ENCODE results near the gene CCL20. TPM values are rescaled to one million over a fixed set of nuclear protein-coding genes. Genes with fewer than 3 reads are reported as not detected.

The CCL20 gene
- total RNA-seq, 2 experiments from 2014 or later, result not detected

DNA sequence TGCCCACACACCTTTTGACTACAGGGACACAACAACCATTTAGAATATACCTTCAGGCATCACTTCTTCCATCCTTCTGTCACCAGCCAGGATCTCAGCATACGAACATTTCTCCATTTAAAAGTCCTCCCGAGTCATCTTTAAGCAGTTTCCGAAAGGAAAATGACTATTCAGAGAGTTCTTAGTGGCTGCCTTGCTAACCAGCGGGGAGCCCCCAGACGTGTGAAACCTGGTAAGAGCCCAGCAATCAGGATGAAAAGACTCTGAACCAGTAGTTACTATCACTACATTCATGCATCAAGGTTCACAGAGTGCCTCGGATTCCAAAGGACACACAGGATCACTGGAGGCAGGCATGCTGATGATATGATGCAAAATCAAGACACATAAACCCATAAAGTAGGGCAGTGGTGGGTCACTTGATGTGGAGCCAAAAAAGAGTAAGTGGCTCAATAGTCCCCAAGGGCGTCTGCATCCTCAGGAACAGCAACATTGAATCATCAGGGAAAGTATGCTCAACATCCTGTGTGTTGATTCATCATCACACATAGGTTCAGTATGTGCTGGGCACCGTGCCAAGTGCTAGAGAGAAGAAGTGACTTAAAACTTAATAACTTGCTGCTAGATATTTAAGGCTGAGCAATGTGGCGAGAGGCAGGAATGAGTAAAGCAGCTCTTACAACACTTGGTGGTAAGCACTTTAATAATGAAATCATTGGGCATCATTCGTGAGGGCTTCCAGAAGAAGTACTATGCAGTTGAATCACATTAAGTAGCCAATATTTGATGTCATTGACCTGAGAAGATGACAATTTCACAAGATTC lies 4.4 kb downstream of the CCL20 start:
- H3K4me1 ChIP-seq (ENCODE audit: insufficient read depth, low read length, poor library complexity, severe bottlenecking), result no peaks in the 10 kb centered on the region
- no peak overlapping the region for H3K4me3 ChIP-seq (ENCODE audit: low read depth, low read length, poor library complexity, severe bottlenecking)
- no peaks in the 10 kb centered on the region for H3K9me3 ChIP-seq (ENCODE audit: low read length)
- no peak overlapping the region for H2AFZ ChIP-seq (ENCODE audit: low read length)
- ChIA-PET CTCF (ENCODE audit: unreplicated experiment) (no interaction called here), POLR2A (no interaction called here)
- no peak overlapping the region for H3K27ac ChIP-seq (ENCODE audit: low read depth, low read length, poor library complexity, severe bottlenecking)
- TF ChIP-seq, protein P1, sequence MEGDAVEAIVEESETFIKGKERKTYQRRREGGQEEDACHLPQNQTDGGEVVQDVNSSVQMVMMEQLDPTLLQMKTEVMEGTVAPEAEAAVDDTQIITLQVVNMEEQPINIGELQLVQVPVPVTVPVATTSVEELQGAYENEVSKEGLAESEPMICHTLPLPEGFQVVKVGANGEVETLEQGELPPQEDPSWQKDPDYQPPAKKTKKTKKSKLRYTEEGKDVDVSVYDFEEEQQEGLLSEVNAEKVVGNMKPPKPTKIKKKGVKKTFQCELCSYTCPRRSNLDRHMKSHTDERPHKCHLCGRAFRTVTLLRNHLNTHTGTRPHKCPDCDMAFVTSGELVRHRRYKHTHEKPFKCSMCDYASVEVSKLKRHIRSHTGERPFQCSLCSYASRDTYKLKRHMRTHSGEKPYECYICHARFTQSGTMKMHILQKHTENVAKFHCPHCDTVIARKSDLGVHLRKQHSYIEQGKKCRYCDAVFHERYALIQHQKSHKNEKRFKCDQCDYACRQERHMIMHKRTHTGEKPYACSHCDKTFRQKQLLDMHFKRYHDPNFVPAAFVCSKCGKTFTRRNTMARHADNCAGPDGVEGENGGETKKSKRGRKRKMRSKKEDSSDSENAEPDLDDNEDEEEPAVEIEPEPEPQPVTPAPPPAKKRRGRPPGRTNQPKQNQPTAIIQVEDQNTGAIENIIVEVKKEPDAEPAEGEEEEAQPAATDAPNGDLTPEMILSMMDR (conservative IDR thresholded peaks at IDR 0.05; ENCODE audit: low read length), result no peak
- TF ChIP-seq EZH2phosphoT487 (IDR thresholded peaks at IDR 0.05; ENCODE audit: borderline replicate concordance, low read depth, low read length), result no peak
- no peaks in the 10 kb centered on the region for H3K36me3 ChIP-seq (ENCODE audit: insufficient read depth, low read length)
- no peak overlapping the region for H3K4me2 ChIP-seq (ENCODE audit: low read length)
- BruUV-seq (replicated peaks), result no TSS peak
- H3K79me2 ChIP-seq (ENCODE audit: insufficient read depth, low read depth, low read length), result no peaks in the 10 kb centered on the region
- H4K20me1 ChIP-seq (ENCODE audit: insufficient read depth, low read length), result no peaks in the 10 kb centered on the region
- DNase-seq (ENCODE audit: low spot score), result no peak
- intact Hi-C loops (cut with micrococcal nuclease; ENCODE audit: unreplicated experiment), result no loop called here
- no peaks in the 10 kb centered on the region for H3K9me2 ChIP-seq (ENCODE audit: insufficient read depth, low read length)

DNA sequence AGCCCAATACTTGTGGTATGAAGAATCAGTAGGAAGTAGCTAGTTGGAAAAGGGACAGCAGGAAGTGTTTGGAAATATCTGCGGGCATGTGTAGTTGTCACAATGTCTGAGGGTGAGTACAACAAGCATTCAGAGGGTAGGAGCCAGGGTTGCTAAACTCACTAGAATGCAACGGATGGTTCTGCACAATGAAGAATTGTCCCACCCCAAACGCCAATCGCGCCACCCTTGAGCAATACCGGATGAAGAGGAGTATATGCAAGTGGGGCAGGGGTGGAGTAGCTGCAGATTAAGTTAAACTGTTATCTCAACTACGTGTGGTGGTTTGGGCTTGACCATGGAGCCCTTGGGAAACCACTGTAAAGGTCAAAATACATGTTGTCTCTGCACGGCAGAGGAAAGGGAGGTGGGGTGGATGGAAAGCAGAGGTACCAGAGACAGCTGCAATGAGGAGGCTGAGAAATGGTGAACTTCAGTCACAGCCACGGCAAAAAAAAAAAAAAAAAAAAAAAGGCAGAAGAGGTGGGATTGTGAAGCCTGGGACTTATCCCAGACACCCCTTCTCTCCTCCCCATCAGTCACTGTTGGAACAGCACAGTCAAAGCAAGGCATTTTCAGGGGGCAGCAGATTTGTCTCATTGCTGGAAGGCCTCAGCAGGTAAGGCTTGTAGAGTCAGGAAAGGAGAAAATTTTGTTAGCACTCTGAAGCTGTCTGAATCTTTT lies 5.2 kb downstream of the CCL20 start:
- H4K20me1 ChIP-seq (ENCODE audit: insufficient read depth, low read length), result no peaks in the 10 kb centered on the region
- intact Hi-C loops (cut with micrococcal nuclease; ENCODE audit: unreplicated experiment), result no loop called here
- H3K4me1 ChIP-seq (ENCODE audit: insufficient read depth, low read length, poor library complexity, severe bottlenecking), result no peaks in the 10 kb centered on the region
- H2AFZ ChIP-seq (ENCODE audit: low read length), result no peak overlapping the region
- no peaks in the 10 kb centered on the region for H3K9me3 ChIP-seq (ENCODE audit: low read length)
- H3K9me2 ChIP-seq (ENCODE audit: insufficient read depth, low read length), result no peaks in the 10 kb centered on the region
- no TSS peak for BruUV-seq (replicated peaks)
- CTCF ChIA-PET (ENCODE audit: unreplicated experiment), result no interaction called here
- no peaks in the 10 kb centered on the region for H3K36me3 ChIP-seq (ENCODE audit: insufficient read depth, low read length)
- H3K4me2 ChIP-seq (ENCODE audit: low read length), result no peak overlapping the region
- TF ChIP-seq, protein P1 (conservative IDR thresholded peaks at IDR 0.05; ENCODE audit: low read length), result no peak
- no peak for TF ChIP-seq EZH2phosphoT487 (IDR thresholded peaks at IDR 0.05; ENCODE audit: borderline replicate concordance, low read depth, low read length)
- DNase-seq (ENCODE audit: low spot score), result no peak
- no peak overlapping the region for H3K4me3 ChIP-seq (ENCODE audit: low read depth, low read length, poor library complexity, severe bottlenecking)
- H3K27ac ChIP-seq (ENCODE audit: low read depth, low read length, poor library complexity, severe bottlenecking), result no peak overlapping the region
- POLR2A ChIA-PET, result interaction anchor here (0.6 to 0.7 kb wide), 4 partner anchors 9 to 1315 kb away, joined by 3 to 6 read pairs (median 4); no protein-coding TSS in a partner anchor
- no peaks in the 10 kb centered on the region for H3K79me2 ChIP-seq (ENCODE audit: insufficient read depth, low read depth, low read length)

GRCh38 chr2:227819398-227819697 lies 5.7 kb downstream of the CCL20 start:
- BruUV-seq (replicated peaks), result no TSS peak
- Histone ChIP-seq H3K9me3 (ENCODE audit: low read length) (no peaks in the 10 kb centered on the region), H2AFZ (ENCODE audit: low read length) (no peak overlapping the region), H3K4me1 (ENCODE audit: insufficient read depth, low read length, poor library complexity, severe bottlenecking) (no peaks in the 10 kb centered on the region), H3K4me2 (ENCODE audit: low read length) (no peak overlapping the region), H4K20me1 (ENCODE audit: insufficient read depth, low read length) (no peaks in the 10 kb centered on the region), H3K9me2 (ENCODE audit: insufficient read depth, low read length) (no peaks in the 10 kb centered on the region), H3K27ac (ENCODE audit: low read depth, low read length, poor library complexity, severe bottlenecking) (no peak overlapping the region), H3K36me3 (ENCODE audit: insufficient read depth, low read length) (no peaks in the 10 kb centered on the region), H3K79me2 (ENCODE audit: insufficient read depth, low read depth, low read length) (no peaks in the 10 kb centered on the region), H3K4me3 (ENCODE audit: low read depth, low read length, poor library complexity, severe bottlenecking) (no peak overlapping the region)
- ChIA-PET CTCF (ENCODE audit: unreplicated experiment) (no interaction called here), POLR2A (interaction anchor here (0.5 to 0.7 kb wide), 5 partner anchors 8 to 1316 kb away, joined by 3 to 6 read pairs (median 4); no protein-coding TSS in a partner anchor)
- TF ChIP-seq, protein P1 (conservative IDR thresholded peaks at IDR 0.05; ENCODE audit: low read length), result no peak
- no peak for TF ChIP-seq EZH2phosphoT487 (IDR thresholded peaks at IDR 0.05; ENCODE audit: borderline replicate concordance, low read depth, low read length)
- DNase-seq (ENCODE audit: low spot score), result no peak
- intact Hi-C loops (cut with micrococcal nuclease; ENCODE audit: unreplicated experiment), result no loop called here

Measured in OCI-LY7 (cell line).